Measurements from ENCODE around the gene PRICKLE3. TPM values are rescaled to one million over a fixed set of nuclear protein-coding genes. Genes with fewer than 3 reads are reported as not detected.
"Not testable (repeated sequence)": the region's sequence is repeated elsewhere in the genome, so short reads cannot be mapped to it uniquely, and the experiment has no call there.

PRICKLE3 gene
- total and polyA plus RNA-seq, 8 donors = 3.7 to 65.1 (median 7.1) TPM

- DNase-seq = peak in 1 of 2 donors; percentile 62
- intact Hi-C loops (cut with DNase I; ENCODE audit: low total_unique reads) = no loop called here
Observed at GRCh38 chrX:49177338-49177833, 8.8 kb downstream of the PRICKLE3 start.

DNA sequence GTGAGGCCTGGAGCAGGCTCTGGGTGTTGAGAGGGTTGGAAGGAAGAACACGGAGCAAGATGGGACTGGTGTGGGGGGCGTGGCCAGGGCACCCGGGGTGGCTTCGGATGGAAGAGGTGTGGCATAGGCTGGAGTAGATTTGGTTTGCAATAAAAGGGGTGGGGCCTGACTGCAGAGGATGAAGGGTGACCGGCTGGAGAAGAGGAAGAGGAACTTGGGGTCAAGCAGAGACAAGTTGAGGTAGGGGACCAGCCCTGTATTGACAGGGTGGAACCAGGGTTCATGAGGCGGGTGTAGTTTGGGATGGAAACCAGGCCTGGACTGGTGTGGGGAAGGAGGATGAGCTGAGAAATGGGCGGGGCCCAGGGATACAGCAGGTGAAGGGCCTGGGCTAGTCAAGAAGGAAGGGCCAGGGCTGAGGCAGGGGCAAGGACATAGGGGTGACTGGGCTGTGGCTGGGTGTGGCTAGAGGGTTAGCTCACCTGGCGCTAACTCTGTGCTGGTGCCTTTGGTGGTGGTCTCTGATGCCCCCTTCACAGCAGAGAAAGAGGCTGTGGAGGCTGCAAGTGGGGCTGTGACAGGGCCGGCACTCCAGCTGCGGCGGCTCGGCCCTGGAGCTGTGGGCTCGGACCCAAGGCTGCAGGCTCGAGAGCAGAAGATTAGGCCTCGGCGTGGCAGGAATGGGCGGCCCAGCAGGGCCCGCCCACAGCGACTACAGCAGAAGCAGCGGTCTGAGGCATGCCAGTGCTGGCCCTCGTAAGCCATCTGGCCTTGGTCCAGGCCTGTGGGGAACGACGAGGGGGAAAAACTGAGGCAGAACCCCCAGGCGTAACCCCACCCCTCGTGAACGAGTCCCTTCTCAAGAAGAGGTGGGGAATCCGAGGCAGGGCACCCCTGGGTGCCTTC, 9.5 kb downstream of the PRICKLE3 start:
- H3K36me3 ChIP-seq = peaks cover 0 to 61% (median 54%) of the 10 kb centered on the region in 4 donors
- intact Hi-C loops (cut with DNase I; ENCODE audit: low total_unique reads) = no loop called here
- TF ChIP-seq EP300 (IDR thresholded peaks at IDR 0.05) (no peak), POLR2AphosphoS5 (IDR thresholded peaks at IDR 0.05) (no peak), POLR2A (IDR thresholded peaks at IDR 0.05) (no peak), CTCF (IDR thresholded peaks at IDR 0.05) (no peak)
- DNase-seq = peak in 1 of 2 donors; percentile 36
- no peaks in the 10 kb centered on the region for H3K27me3 ChIP-seq
- H3K9me3 ChIP-seq = peaks cover 0 to 8% (median under 1%) of the 10 kb centered on the region in 4 donors
- H3K4me3 ChIP-seq = no peak overlapping the region
- peaks cover 4 to 47% (median 27%) of the 10 kb centered on the region in 4 donors for H3K4me1 ChIP-seq
- peak overlapping the region; percentile 55 to 77 (median 67) for H3K27ac ChIP-seq
- WGBS, 5 donors = 33 to 57% (median 52%) methylated on average over 9 to 27 of the region's 27 CpGs

More at GRCh38 chrX:49177338-49177833, 8.8 kb downstream of the PRICKLE3 start:
- Histone ChIP-seq H3K36me3 (peaks cover 0 to 62% (median 60%) of the 10 kb centered on the region in 4 donors), H3K4me1 (peaks cover 4 to 47% (median 26%) of the 10 kb centered on the region in 4 donors), H3K27ac (peak overlapping the region; percentile 55 to 77 (median 67)), H3K4me3 (no peak overlapping the region), H3K27me3 (no peaks in the 10 kb centered on the region), H3K9me3 (peaks cover 0 to 5% (median 0%) of the 10 kb centered on the region in 4 donors)
- 37 to 65% (median 47%) methylated on average over 3 to 4 of the region's 4 CpGs for WGBS, 5 donors
- TF ChIP-seq CTCF (IDR thresholded peaks at IDR 0.05) (no peak), POLR2AphosphoS5 (IDR thresholded peaks at IDR 0.05) (no peak), EP300 (IDR thresholded peaks at IDR 0.05) (no peak)

DNA sequence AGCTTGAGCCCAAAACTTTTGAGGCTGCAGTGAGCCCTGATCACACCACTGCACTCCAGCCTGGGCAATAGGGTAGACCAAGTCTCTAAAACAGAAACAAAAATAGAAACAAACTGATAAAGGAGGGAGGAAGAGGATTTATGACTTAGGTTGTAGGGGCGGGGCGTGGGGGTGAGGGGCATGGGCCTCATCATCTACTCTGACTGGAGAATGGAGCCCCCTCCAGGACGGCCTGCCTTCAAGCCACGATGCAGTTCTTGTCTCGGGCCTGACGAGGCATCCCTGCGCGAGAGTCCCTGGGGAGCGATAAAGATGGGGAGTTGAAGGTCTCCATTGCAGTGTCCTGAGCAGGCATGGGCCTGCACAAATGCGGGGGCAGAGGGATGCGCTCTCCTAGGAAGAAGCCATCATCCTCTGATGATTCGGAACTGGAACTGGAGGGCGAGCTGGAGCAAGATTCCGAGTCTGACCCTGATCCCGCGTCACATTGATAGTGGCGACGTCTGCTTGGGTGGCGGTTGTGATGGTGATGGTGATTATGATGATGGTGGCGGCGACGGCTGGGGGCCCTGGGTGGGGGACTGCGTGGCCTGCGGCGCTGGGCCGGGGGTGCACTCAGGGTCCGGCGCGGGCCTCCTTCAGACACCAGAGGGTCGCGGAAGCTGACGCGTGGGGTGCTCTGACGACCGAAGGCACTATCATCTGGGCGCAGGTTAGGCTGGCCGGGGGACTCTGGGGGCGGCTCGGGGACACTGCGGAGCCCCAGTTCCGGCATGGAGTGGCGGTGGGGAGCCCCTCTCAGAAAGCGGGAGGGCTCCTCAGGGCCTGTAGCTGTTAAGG, 10.5 kb downstream of the PRICKLE3 start:
- Histone ChIP-seq H3K4me1 (peaks cover 4 to 47% (median 27%) of the 10 kb centered on the region in 4 donors), H3K27ac (peak overlapping the region in 1 of 5 donors; percentile 77), H3K4me3 (no peak overlapping the region), H3K27me3 (no peaks in the 10 kb centered on the region), H3K9me3 (peaks cover 0 to 11% (median 2%) of the 10 kb centered on the region in 4 donors), H3K36me3 (peaks cover 0 to 57% (median 51%) of the 10 kb centered on the region in 4 donors)
- WGBS, 5 donors = 87 to 95% (median 88%) methylated on average over 18 to 43 of the region's 43 CpGs
- intact Hi-C loops (cut with DNase I; ENCODE audit: low total_unique reads) = no loop called here
- no peak for DNase-seq
- TF ChIP-seq EP300 (IDR thresholded peaks at IDR 0.05) (no peak), POLR2AphosphoS5 (IDR thresholded peaks at IDR 0.05) (no peak), CTCF (IDR thresholded peaks at IDR 0.05) (no peak), POLR2A (IDR thresholded peaks at IDR 0.05) (no peak)

DNA sequence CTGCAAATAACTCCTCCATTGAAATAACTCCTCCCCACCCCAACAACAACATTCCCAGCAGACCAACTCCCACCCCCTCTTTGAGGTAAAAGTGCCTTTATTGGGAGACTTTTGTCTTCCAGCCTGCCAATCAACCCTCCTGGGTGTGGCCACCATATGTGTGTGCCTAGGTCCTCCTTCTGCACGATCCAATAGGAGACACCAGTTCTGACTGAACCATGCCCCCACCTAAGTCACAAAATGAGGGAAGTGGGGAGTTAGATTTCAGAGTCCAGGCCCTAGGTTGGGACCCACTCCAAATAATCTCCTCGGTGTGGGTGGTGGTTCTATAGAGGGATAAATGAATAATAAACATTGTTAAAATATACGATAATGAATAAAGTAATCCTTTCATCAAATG, 11.4 kb downstream of the PRICKLE3 start:
- Histone ChIP-seq H3K27ac (no peak overlapping the region), H3K4me3 (no peak overlapping the region), H3K9me3 (peaks cover 0 to 14% (median 2%) of the 10 kb centered on the region in 4 donors), H3K27me3 (no peaks in the 10 kb centered on the region), H3K36me3 (peaks cover 0 to 54% (median 46%) of the 10 kb centered on the region in 4 donors), H3K4me1 (peaks cover 4 to 47% (median 27%) of the 10 kb centered on the region in 4 donors)
- DNase-seq = no peak
- WGBS, 5 donors = 31 to 59% (median 47%) methylated on average over 3 of the region's 3 CpGs
- TF ChIP-seq CTCF (IDR thresholded peaks at IDR 0.05) = no peak
- TF ChIP-seq POLR2A (IDR thresholded peaks at IDR 0.05) = no peak
- no peak for TF ChIP-seq EP300 (IDR thresholded peaks at IDR 0.05)
- TF ChIP-seq POLR2AphosphoS5 (IDR thresholded peaks at IDR 0.05) = no peak
- intact Hi-C loops (cut with DNase I; ENCODE audit: low total_unique reads) = no loop called here

DNA sequence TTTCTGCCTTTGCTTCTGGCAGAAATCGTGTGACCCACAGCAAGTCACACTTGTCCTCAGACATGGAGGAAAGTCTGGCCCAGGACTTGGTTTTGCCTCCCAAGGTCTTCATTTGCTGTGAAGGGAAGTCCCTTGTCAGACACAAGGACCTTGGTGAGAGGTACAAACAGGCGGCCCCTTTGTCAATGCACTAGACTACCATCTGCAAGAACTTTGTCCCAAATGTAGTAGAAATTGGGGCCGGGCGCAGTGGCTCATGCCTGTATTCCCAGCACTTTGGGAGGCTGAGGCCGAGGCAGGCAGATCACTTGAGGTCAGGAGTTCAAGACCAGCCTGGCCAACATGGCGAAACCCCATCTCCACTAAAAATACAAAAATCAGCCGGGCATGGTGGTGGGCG, 12.6 kb downstream of the PRICKLE3 start:
- Histone ChIP-seq H3K4me1 (peaks cover 4 to 48% (median 27%) of the 10 kb centered on the region in 4 donors), H3K27ac (peak overlapping the region in 4 of 5 donors; percentile 83 to 92 (median 88)), H3K36me3 (peaks cover 0 to 43% (median 35%) of the 10 kb centered on the region in 4 donors), H3K4me3 (peak overlapping the region in 1 of 4 donors; percentile 66)
- H3K27me3 ChIP-seq; DNase-seq; H3K9me3 ChIP-seq; intact Hi-C loops (cut with DNase I; ENCODE audit: low total_unique reads): not testable (repeated sequence)
- 73 to 95% (median 92%) methylated on average over 3 to 8 of the region's 8 CpGs for WGBS, 5 donors
